B cell (primary cell): ENCODE measurements around the gene CD247. TPM values are rescaled to one million over a fixed set of nuclear protein-coding genes. Genes with fewer than 3 reads are reported as not detected.
"Not testable (repeated sequence)": the region's sequence is repeated elsewhere in the genome, so short reads cannot be mapped to it uniquely, and the experiment has no call there.

Experiments used
- ATAC-seq: fragments of 200-7000 bp; cut with Tn5 transposase; one replicate; pipeline ENCODE4 v1.10.0; 2021; ENCODE audit warnings: low read depth, mild to moderate bottlenecking, moderate number of reproducible peaks, moderate library complexity
- CTCF ChIA-PET: fragments of 350-600 bp; sonication (Branson Sonifier 250); formaldehyde crosslinking; loops from one replicate; lab custom pipeline; 2021; ENCODE audit warnings: antibody characterized with exemption, inconsistent platforms; lab: Charles Lee
- POLR2A ChIA-PET: fragments of 350-600 bp; sonication (Branson Sonifier 250); formaldehyde crosslinking; loops from one replicate; lab custom pipeline; 2021; ENCODE audit warnings: antibody characterized with exemption; lab: Charles Lee
- DNase-seq: peaks from one replicate; pipeline ENCODE4 v3.0.0; 2013
- H2AFZ ChIP-seq: 2 replicates; pipeline ENCODE4 v1.6.1; 2012; ENCODE audit warnings: mild to moderate bottlenecking, low read depth, low read length; ENCODE audit not compliant: insufficient read depth, poor library complexity, severe bottlenecking
- H3K27ac ChIP-seq, 2 donors: 1 replicate in 1 of 2; 2 replicates in 1 of 2; pipeline ENCODE4 v1.5.1; 2012 to 2013; ENCODE audit warnings: low read length in 2 of 2, mild to moderate bottlenecking in 2 of 2, moderate library complexity in 1 of 2
- H3K27me3 ChIP-seq, 4 experiments: fragments of 200-600 bp in 1 of 4; sonication (generic) in 1 of 4; replicated peaks in 1 of 4; 1 replicate in 2 of 4; 2 replicates in 2 of 4; pipeline versions ENCODE4 v1.6.1 to v1.7.0; 2013 to 2016; ENCODE audit warnings: low read length in 3 of 4, mild to moderate bottlenecking in 2 of 4, mixed read lengths in 1 of 4, moderate library complexity in 1 of 4; ENCODE audit not compliant: insufficient read depth in 4 of 4, control insufficient read depth in 3 of 4; ENCODE audit errors: control extremely low read depth in 1 of 4
- H3K36me3 ChIP-seq, 2 experiments: replicated peaks in 1 of 2; 1 replicate in 1 of 2; 2 replicates in 1 of 2; pipeline versions ENCODE4 v1.6.1 to v1.7.1; 2013; ENCODE audit warnings: low read length in 1 of 2; ENCODE audit not compliant: insufficient read depth in 2 of 2, control insufficient read depth in 1 of 2; ENCODE audit errors: control extremely low read depth in 1 of 2, extremely low read depth in 1 of 2
- H3K4me1 ChIP-seq, 2 donors: fragments of 200-600 bp in 1 of 2; sonication (generic) in 1 of 2; 1 replicate in 1 of 2; 2 replicates in 1 of 2; pipeline versions ENCODE4 v1.5.1 to v1.6.1; 2013 to 2017; ENCODE audit warnings: low read length in 2 of 2; ENCODE audit not compliant: control insufficient read depth in 2 of 2, insufficient read depth in 2 of 2
- H3K4me2 ChIP-seq: replicated peaks from 2 replicates; pipeline ENCODE3; 2012; ENCODE audit warnings: mild to moderate bottlenecking, low read depth, low read length; ENCODE audit not compliant: poor library complexity, severe bottlenecking
- H3K4me3 ChIP-seq, 5 experiments: fragments of 200-600 bp in 1 of 5; sonication (generic) in 1 of 5; 1 replicate in 3 of 5; 2 replicates in 2 of 5; pipeline versions ENCODE4 v1.5.1 to v1.7.0; 2011 to 2016; ENCODE audit warnings: low read length in 4 of 5, mild to moderate bottlenecking in 4 of 5, low read depth in 2 of 5, control low read depth in 1 of 5, moderate library complexity in 1 of 5; ENCODE audit not compliant: insufficient read depth in 1 of 5; ENCODE audit errors: control extremely low read depth in 1 of 5, extremely low read depth in 1 of 5
- H3K79me2 ChIP-seq: fragments of 200-600 bp; sonication (generic); one replicate; pipeline ENCODE4 v1.6.0; 2016; ENCODE audit warnings: low read length; ENCODE audit not compliant: control insufficient read depth, insufficient read depth
- H3K9ac ChIP-seq: fragments of 200-600 bp; sonication (generic); 2 replicates; pipeline ENCODE4 v1.6.1; 2017; ENCODE audit warnings: mild to moderate bottlenecking, low read length, moderate library complexity
- H3K9me3 ChIP-seq, 3 donors: one replicate each; pipeline versions ENCODE4 v1.6.1 to v1.7.1; 2013; ENCODE audit warnings: low read length in 2 of 3; ENCODE audit not compliant: control insufficient read depth in 2 of 3, insufficient read depth in 1 of 3; ENCODE audit errors: control extremely low read depth in 1 of 3
- H4K20me1 ChIP-seq: 2 replicates; pipeline ENCODE4 v1.6.0; 2012; ENCODE audit warnings: mild to moderate bottlenecking, low read length; ENCODE audit not compliant: insufficient read depth, control insufficient read depth, poor library complexity, severe bottlenecking
- H3K27ac Mint-ChIP-seq: one replicate; pipeline ENCODE4 v1.8.0; 2021; ENCODE audit warnings: mixed read lengths
- H3K27me3 Mint-ChIP-seq: one replicate; pipeline ENCODE4 v1.8.0; 2021; ENCODE audit warnings: mixed read lengths
- H3K4me1 Mint-ChIP-seq: one replicate; pipeline ENCODE4 v1.8.0; 2021; ENCODE audit warnings: mixed read lengths
- H3K4me3 Mint-ChIP-seq: one replicate; pipeline ENCODE4 v1.8.0; 2021; ENCODE audit warnings: mixed read lengths
- H3K9me3 Mint-ChIP-seq: one replicate; pipeline ENCODE4 v1.8.0; 2022; ENCODE audit warnings: mixed read lengths; ENCODE audit not compliant: insufficient read depth
- EZH2 ChIP-seq: IDR thresholded peaks from 2 replicates; pipeline ENCODE4 v1.6.1; 2012; ENCODE audit warnings: borderline replicate concordance, low read depth, mild to moderate bottlenecking, moderate library complexity, low read length; ENCODE audit not compliant: insufficient read depth, poor library complexity, severe bottlenecking
- WGBS: methylation state at CpG from one replicate; pipeline ENCODE4 v1.1.5; 2013; ENCODE audit warnings: missing lambda C conversion rate; ENCODE audit not compliant: insufficient coverage; 5-methylcytosine and 5-hydroxymethylcytosine counted together
- intact Hi-C: fragments of 100-400 bp; cut with micrococcal nuclease; formaldehyde crosslinking; loops from one replicate; pipeline ENCODE4 v1.10.0; 2022
- polyA plus RNA-seq: library from polyadenylated mRNA; depleted of rRNA; stranded (reverse); fragments of >200 nt; gene quantifications from 2 replicates; pipeline ENCODE4 v1.2.3, GENCODE V29; 2012
- total RNA-seq, 2 donors: library from RNA; stranded (reverse); fragments of 120-200 nt in 1 of 2; gene quantifications; 1 replicate in 1 of 2; 2 replicates in 1 of 2; pipeline versions ENCODE4 v1.2.3 to v1.2.4, GENCODE V29; 2013 to 2022
- TF ChIP-seq, protein P1 (sequence below): fragments of 200-600 bp; IDR thresholded peaks from one replicate; pipeline ENCODE4 v1.8.0; 2022; ENCODE audit warnings: antibody characterized with exemption, mild to moderate bottlenecking

CD247 gene
- total and polyA plus RNA-seq, 2 donors (not counting 1 experiment from before 2014, with no cell fraction given) = 2.5 to 10.8 TPM

DNA sequence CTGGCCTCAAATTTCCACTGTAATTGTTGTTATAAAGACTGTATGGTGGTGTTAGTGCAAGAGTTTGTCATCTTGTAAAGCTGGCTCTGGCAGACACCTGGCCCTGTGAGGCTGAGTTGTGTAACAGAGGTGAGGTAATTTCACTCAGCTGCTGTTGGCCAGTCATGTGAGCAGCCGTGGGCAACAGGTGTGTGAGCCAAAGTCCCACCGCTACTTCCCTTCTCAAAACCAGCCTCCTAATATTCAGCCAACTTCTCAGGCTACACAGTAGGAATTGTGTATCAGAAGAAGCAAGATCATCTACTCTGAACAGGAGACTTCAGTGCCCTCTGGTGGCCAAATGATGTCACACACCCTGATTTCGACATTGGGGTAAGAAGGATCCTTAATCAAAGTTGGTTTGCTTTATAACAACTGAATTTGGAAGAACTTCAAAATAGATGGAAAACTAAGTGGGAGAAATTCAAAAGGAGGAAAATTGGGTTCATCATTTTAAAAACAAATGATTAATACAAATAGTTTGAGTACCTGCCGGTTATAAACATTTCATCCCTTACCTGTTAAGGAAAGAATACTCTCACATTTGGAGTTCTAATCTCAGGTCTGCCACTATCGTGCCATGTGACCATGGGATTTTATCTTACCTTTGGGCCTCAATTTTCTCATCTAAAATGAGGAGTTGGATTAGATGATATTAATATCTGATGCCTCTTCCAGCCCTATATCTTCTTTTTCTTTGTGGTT lies 37.8 kb upstream of the CD247 start:
- POLR2A ChIA-PET = interaction anchor here (0.6 kb wide), 1 partner anchor 494 kb away, joined by 3 read pairs; no protein-coding TSS in a partner anchor

DNA sequence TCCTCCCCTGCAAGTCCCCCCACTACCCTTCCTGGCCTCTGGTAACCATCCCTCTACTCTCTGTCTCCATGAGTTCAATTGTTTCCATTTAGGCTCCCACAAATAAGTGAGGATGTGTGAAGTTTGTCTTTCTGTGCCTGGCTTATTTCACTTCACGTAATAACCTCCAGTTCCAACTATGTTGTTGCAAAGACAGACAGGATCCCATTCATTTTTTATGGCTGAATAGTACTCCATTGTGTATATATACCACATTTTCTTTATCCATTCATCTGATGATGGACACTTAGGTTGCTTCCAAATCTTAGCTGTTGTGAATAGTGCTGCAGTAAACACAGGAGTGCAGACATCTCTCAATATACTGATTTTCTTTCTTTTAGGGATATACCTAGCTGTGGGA lies 36.7 kb upstream of the CD247 start:
- H4K20me1 ChIP-seq, H3K27me3 ChIP-seq, H3K4me2 ChIP-seq, H3K27ac ChIP-seq, H3K4me3 ChIP-seq, ATAC-seq, H2AFZ ChIP-seq, H3K9ac ChIP-seq, DNase-seq, H3K27ac Mint-ChIP-seq, H3K36me3 ChIP-seq, H3K9me3 ChIP-seq, POLR2A ChIA-PET, H3K79me2 ChIP-seq, H3K9me3 Mint-ChIP-seq, H3K27me3 Mint-ChIP-seq: not testable (repeated sequence)
- CTCF ChIA-PET = interaction anchor here (0.6 to 5.2 kb wide), 21 partner anchors 9 to 496 kb away, joined by 3 to 40 read pairs (median 4); no protein-coding TSS in a partner anchor
- Mint-ChIP-seq H3K4me1 (peaks cover 23% of the 10 kb centered on the region), H3K4me3 (peak overlapping the region; percentile 51)
- no CpG with 5 or more reads among the region's 1 CpG for WGBS
- intact Hi-C loops = loop anchor here (10.0 kb wide), 2 partner anchors 380 to 640 kb away; partner anchors contain the start of genes DCAF6 and MPC2
- H3K4me1 ChIP-seq = peaks cover 10 to 23% of the 10 kb centered on the region in 2 donors

More for the DNA sequence above, 37.8 kb upstream of the CD247 start:
- Histone ChIP-seq H3K9ac (no peak overlapping the region), H3K36me3 (no peaks in the 10 kb centered on the region), H3K27me3 (no peaks in the 10 kb centered on the region), H3K4me2 (no peak overlapping the region), H4K20me1 (no peaks in the 10 kb centered on the region), H3K27ac (no peak overlapping the region), H2AFZ (no peak overlapping the region), H3K4me1 (peaks cover 10 to 23% of the 10 kb centered on the region in 2 donors), H3K9me3 (no peaks in the 10 kb centered on the region), H3K4me3 (no peak overlapping the region), H3K79me2 (no peaks in the 10 kb centered on the region)
- H3K9me3 Mint-ChIP-seq = no peaks in the 10 kb centered on the region
- no peak for TF ChIP-seq EZH2
- TF ChIP-seq, protein P1, sequence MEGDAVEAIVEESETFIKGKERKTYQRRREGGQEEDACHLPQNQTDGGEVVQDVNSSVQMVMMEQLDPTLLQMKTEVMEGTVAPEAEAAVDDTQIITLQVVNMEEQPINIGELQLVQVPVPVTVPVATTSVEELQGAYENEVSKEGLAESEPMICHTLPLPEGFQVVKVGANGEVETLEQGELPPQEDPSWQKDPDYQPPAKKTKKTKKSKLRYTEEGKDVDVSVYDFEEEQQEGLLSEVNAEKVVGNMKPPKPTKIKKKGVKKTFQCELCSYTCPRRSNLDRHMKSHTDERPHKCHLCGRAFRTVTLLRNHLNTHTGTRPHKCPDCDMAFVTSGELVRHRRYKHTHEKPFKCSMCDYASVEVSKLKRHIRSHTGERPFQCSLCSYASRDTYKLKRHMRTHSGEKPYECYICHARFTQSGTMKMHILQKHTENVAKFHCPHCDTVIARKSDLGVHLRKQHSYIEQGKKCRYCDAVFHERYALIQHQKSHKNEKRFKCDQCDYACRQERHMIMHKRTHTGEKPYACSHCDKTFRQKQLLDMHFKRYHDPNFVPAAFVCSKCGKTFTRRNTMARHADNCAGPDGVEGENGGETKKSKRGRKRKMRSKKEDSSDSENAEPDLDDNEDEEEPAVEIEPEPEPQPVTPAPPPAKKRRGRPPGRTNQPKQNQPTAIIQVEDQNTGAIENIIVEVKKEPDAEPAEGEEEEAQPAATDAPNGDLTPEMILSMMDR = peak; percentile 93
- ATAC-seq = peak; percentile 23
- H3K27me3 Mint-ChIP-seq = no peaks in the 10 kb centered on the region
- intact Hi-C loops = loop anchor here (1.0 to 10.0 kb wide), 5 partner anchors 132 to 641 kb away; partner anchors contain the start of genes DCAF6 and MPC2
- peaks cover 23% of the 10 kb centered on the region for H3K4me1 Mint-ChIP-seq
- peak; percentile 82 for DNase-seq
- no peak overlapping the region for H3K4me3 Mint-ChIP-seq
- H3K27ac Mint-ChIP-seq = no peak overlapping the region
- WGBS = 0% methylated on average over 1 of the region's 5 CpGs
- CTCF ChIA-PET = interaction anchor here (0.8 to 5.2 kb wide), 27 partner anchors 8 to 497 kb away, joined by 3 to 40 read pairs (median 4); no protein-coding TSS in a partner anchor
